Smooth muscle cell (in vitro differentiated cells): ENCODE measurements around the gene NT5C3A. TPM values are rescaled to one million over a fixed set of nuclear protein-coding genes. Genes with fewer than 3 reads are reported as not detected.

Source experiments
- DNase-seq: peaks from one replicate; lab custom pipeline; 2025; ENCODE audit not compliant: unreplicated experiment; lab: John Stamatoyannopoulos, UW
- H2AFZ ChIP-seq: fragments of 200-600 bp; sonication (generic); 2 replicates; pipeline ENCODE4 v1.6.0; 2016; ENCODE audit warnings: antibody characterized with exemption, low read depth, mild to moderate bottlenecking
- H3F3A ChIP-seq: fragments of 200-600 bp; sonication (generic); 2 replicates; pipeline ENCODE4 v1.6.0; 2017; ENCODE audit warnings: antibody characterized with exemption, low read depth
- H3K27ac ChIP-seq: fragments of 200-600 bp; sonication (generic); 2 replicates; pipeline ENCODE4 v1.5.1; 2016; ENCODE audit warnings: low read depth, mild to moderate bottlenecking
- H3K27me3 ChIP-seq: fragments of 200-600 bp; sonication (generic); 2 replicates; pipeline ENCODE4 v1.6.1; 2016; ENCODE audit warnings: low read depth, mild to moderate bottlenecking
- H3K36me3 ChIP-seq: fragments of 200-600 bp; sonication (generic); 2 replicates; pipeline ENCODE4 v1.5.1; 2016; ENCODE audit warnings: low read depth
- H3K4me1 ChIP-seq: fragments of 200-600 bp; sonication (generic); 2 replicates; pipeline ENCODE4 v1.5.1; 2016; ENCODE audit warnings: low read depth
- H3K4me2 ChIP-seq: fragments of 200-600 bp; sonication (generic); 2 replicates; pipeline ENCODE4 v1.6.0; 2016; ENCODE audit warnings: mild to moderate bottlenecking
- H3K4me3 ChIP-seq: fragments of 200-600 bp; sonication (generic); 2 replicates; pipeline ENCODE4 v1.5.1; 2016; ENCODE audit warnings: mild to moderate bottlenecking
- H3K79me2 ChIP-seq: fragments of 200-600 bp; sonication (generic); 2 replicates; pipeline ENCODE4 v1.6.0; 2016; ENCODE audit warnings: low read depth, mild to moderate bottlenecking
- H3K9ac ChIP-seq: fragments of 200-600 bp; sonication (generic); 2 replicates; pipeline ENCODE4 v1.6.0; 2016; ENCODE audit warnings: low read depth
- H3K9me3 ChIP-seq: fragments of 200-600 bp; sonication (generic); replicated peaks from 2 replicates; pipeline ENCODE4 v1.5.1; 2016; ENCODE audit warnings: low read depth
- H4K20me1 ChIP-seq: fragments of 200-600 bp; sonication (generic); 2 replicates; pipeline ENCODE4 v1.6.0; 2016; ENCODE audit warnings: low read depth
- CTCF ChIP-seq: fragments of 200-600 bp; sonication (generic); IDR thresholded peaks from 2 replicates; pipeline ENCODE4 v1.5.1; 2017; ENCODE audit warnings: borderline replicate concordance, mild to moderate bottlenecking, antibody characterized with exemption; ENCODE audit not compliant: insufficient read depth, poor library complexity, severe bottlenecking
- WGBS: methylation state at CpG from one replicate; pipeline ENCODE4 v1.1.7; 2016; ENCODE audit warnings: low lambda C conversion rate; 5-methylcytosine and 5-hydroxymethylcytosine counted together
- polyA plus RNA-seq: library from polyadenylated mRNA; unstranded; fragments of >200 nt; fragmentation: Nextera tagmentation; extraction: Ambion mirVana; gene quantifications from 2 replicates; pipeline ENCODE4 v1.2.1, GENCODE V29; 2016
- total RNA-seq: library from RNA; depleted of rRNA; stranded (reverse); fragments of >200 nt; gene quantifications from 2 replicates; pipeline ENCODE4 v1.2.3, GENCODE V29; 2014

Gene NT5C3A
- total and polyA plus RNA-seq, 2 experiments from 2014 or later: 12.9 to 25.4 TPM

GRCh38 chr7:33093266-33093665 lies 30.7 kb upstream of the NT5C3A start:
- H3K9me3 ChIP-seq: no peaks in the 10 kb centered on the region
- H3K79me2 ChIP-seq: no peaks in the 10 kb centered on the region
- no peaks in the 10 kb centered on the region for H4K20me1 ChIP-seq
- no peak overlapping the region for H3K9ac ChIP-seq
- peaks cover 3% of the 10 kb centered on the region for H3F3A ChIP-seq
- no peak overlapping the region for H3K27ac ChIP-seq
- TF ChIP-seq CTCF: no peak
- no peaks in the 10 kb centered on the region for H3K27me3 ChIP-seq
- no peak for DNase-seq
- peaks cover 23% of the 10 kb centered on the region for H3K36me3 ChIP-seq
- 98% methylated on average over 4 of the region's 4 CpGs for WGBS
- H2AFZ ChIP-seq: no peak overlapping the region
- no peaks in the 10 kb centered on the region for H3K4me1 ChIP-seq
- no peak overlapping the region for H3K4me3 ChIP-seq
- H3K4me2 ChIP-seq: no peak overlapping the region

GRCh38 chr7:33091641-33092191 lies 29.1 kb upstream of the NT5C3A start:
- TF ChIP-seq CTCF: no peak
- Histone ChIP-seq H2AFZ (no peak overlapping the region), H3K9ac (no peak overlapping the region), H3K4me1 (no peaks in the 10 kb centered on the region), H3K9me3 (no peaks in the 10 kb centered on the region), H4K20me1 (no peaks in the 10 kb centered on the region), H3K27me3 (no peaks in the 10 kb centered on the region), H3K4me3 (no peak overlapping the region), H3K36me3 (peaks cover 14% of the 10 kb centered on the region), H3K27ac (no peak overlapping the region), H3K4me2 (no peak overlapping the region), H3F3A (no peaks in the 10 kb centered on the region), H3K79me2 (no peaks in the 10 kb centered on the region)
- WGBS: 79% methylated on average over 5 of the region's 5 CpGs
- DNase-seq: no peak

- Histone ChIP-seq H3K27ac (no peak overlapping the region), H3K9ac (no peak overlapping the region), H3K4me3 (no peak overlapping the region), H3K9me3 (no peaks in the 10 kb centered on the region), H2AFZ (no peak overlapping the region), H3F3A (no peaks in the 10 kb centered on the region), H3K4me2 (no peak overlapping the region), H3K27me3 (no peaks in the 10 kb centered on the region), H3K36me3 (peaks cover 9% of the 10 kb centered on the region), H4K20me1 (no peaks in the 10 kb centered on the region), H3K4me1 (no peaks in the 10 kb centered on the region), H3K79me2 (no peaks in the 10 kb centered on the region)
- 90% methylated on average over 4 of the region's 4 CpGs for WGBS
- DNase-seq: no peak
- TF ChIP-seq CTCF: no peak
Observed at GRCh38 chr7:33091111-33091531, 28.5 kb upstream of the NT5C3A start.

GRCh38 chr7:33089142-33089541 lies 26.6 kb upstream of the NT5C3A start:
- Histone ChIP-seq H3K4me1 (no peaks in the 10 kb centered on the region), H3K36me3 (no peaks in the 10 kb centered on the region), H3K27me3 (no peaks in the 10 kb centered on the region), H3F3A (no peaks in the 10 kb centered on the region), H2AFZ (no peak overlapping the region), H3K4me2 (no peak overlapping the region), H3K27ac (no peak overlapping the region), H3K9me3 (no peaks in the 10 kb centered on the region), H3K4me3 (no peak overlapping the region), H3K79me2 (no peaks in the 10 kb centered on the region), H4K20me1 (no peaks in the 10 kb centered on the region), H3K9ac (no peak overlapping the region)
- no peak for TF ChIP-seq CTCF
- 92% methylated on average over 7 of the region's 7 CpGs for WGBS
- DNase-seq: no peak
